DMS114 treated with DMSO at 0.1 percent for 48 hours (cell line): ENCODE results near the gene CD151.

Experiments
- DNase-seq: peaks from one replicate; lab custom pipeline; 2025; ENCODE audit not compliant: unreplicated experiment; lab: John Stamatoyannopoulos, UW

The CD151 gene

GRCh38 chr11:869399-870126 is 36.8 kb downstream of the CD151 start:
- no peak for DNase-seq

GRCh38 chr11:870127-870413 is 37.3 kb downstream of the CD151 start:
- no peak for DNase-seq

- no peak for DNase-seq
Observed at GRCh38 chr11:870418-870817, 37.7 kb downstream of the CD151 start.

GRCh38 chr11:871472-871871 is 38.7 kb downstream of the CD151 start:
- no peak for DNase-seq

- no peak for DNase-seq
Observed at GRCh38 chr11:872799-873198, 40.0 kb downstream of the CD151 start.

GRCh38 chr11:873706-874105 is 41.0 kb downstream of the CD151 start:
- DNase-seq, result no peak

GRCh38 chr11:875203-875602 is 42.5 kb downstream of the CD151 start:
- no peak for DNase-seq

GRCh38 chr11:875769-876301 is 43.1 kb downstream of the CD151 start:
- no peak for DNase-seq

GRCh38 chr11:876545-876944 is 43.8 kb downstream of the CD151 start:
- no peak for DNase-seq

GRCh38 chr11:877565-877964 is 44.8 kb downstream of the CD151 start:
- no peak for DNase-seq

- no peak for DNase-seq
Observed at GRCh38 chr11:880447-880846, 47.7 kb downstream of the CD151 start.

- no peak for DNase-seq
Observed at GRCh38 chr11:882596-882995, 49.8 kb downstream of the CD151 start.

GRCh38 chr11:883527-883926 is 50.8 kb downstream of the CD151 start:
- DNase-seq, result no peak

GRCh38 chr11:884578-885070 is 51.9 kb downstream of the CD151 start:
- no peak for DNase-seq

- DNase-seq, result no peak
Observed at GRCh38 chr11:886568-886967, 53.8 kb downstream of the CD151 start.

- no peak for DNase-seq
Observed at GRCh38 chr11:887589-887988, 54.8 kb downstream of the CD151 start.
